Jurkat, Clone E6-1 (cell line): ENCODE measurements around the gene CDC25B.
A peak's percentile ranks its signal among the peaks of the same experiment; 100 is the strongest.
"Not testable (repeated sequence)": the region's sequence is repeated elsewhere in the genome, so short reads cannot be mapped to it uniquely, and the experiment has no call there.

Experiments used
- DNase-seq: peaks from one replicate; pipeline ENCODE4 v3.0.0-alpha.2; 2011; ENCODE audit warnings: low read depth, low spot score
- H3K4me3 ChIP-seq: 2 replicates; pipeline ENCODE4 v1.5.1; 2011; ENCODE audit warnings: mild to moderate bottlenecking, low read length, control low read depth, moderate library complexity

The CDC25B gene

DNA sequence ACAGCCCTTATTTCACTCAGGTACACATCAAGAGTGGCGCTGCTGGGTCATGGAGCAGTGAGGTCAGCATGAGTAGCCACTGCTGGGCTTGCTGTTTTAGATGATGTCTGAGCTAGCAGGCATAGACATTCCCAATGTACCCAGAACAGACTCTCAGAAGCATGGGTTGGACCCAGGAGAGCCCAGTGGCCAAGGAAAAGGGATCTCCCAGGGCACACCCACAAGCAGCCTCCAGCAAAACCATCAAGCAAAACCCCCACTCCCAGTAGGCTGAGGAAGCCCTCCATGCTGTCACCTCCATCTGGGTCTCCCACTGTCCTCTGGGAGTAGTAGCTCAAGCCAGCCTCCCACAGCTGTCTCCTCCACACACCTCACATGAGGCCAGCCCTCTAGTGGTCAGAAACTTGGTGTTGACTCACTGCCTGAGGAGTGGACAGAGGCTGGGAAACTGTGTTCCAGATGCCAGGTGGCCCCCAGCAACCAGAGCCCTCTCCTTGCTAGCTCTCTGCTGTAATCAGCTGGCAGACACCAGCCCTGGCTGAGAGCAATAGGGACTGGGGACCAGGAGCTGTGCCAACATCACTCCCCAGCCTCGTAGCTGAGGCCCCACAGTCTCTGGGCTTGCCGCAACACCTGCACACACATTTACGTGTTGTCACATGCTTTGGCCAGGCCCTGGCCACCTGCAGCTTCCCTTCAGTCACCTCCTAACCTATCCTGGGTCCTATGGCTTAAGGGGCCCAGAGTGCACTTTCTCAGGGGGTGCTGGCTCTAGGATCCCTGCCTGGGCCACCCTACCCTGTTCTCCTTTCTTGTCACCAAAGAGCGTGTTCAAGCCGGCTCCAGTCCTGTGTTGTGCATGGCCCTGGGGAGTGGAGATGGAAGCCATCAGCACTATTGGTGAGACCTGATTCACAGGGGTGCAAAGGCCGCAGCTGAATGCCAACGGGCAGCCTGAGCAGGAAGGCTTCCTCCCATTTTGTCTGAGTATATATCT lies 22.3 kb downstream of the CDC25B start:
- H3K4me3 ChIP-seq: no peak overlapping the region
- DNase-seq: peak; percentile 49

DNA sequence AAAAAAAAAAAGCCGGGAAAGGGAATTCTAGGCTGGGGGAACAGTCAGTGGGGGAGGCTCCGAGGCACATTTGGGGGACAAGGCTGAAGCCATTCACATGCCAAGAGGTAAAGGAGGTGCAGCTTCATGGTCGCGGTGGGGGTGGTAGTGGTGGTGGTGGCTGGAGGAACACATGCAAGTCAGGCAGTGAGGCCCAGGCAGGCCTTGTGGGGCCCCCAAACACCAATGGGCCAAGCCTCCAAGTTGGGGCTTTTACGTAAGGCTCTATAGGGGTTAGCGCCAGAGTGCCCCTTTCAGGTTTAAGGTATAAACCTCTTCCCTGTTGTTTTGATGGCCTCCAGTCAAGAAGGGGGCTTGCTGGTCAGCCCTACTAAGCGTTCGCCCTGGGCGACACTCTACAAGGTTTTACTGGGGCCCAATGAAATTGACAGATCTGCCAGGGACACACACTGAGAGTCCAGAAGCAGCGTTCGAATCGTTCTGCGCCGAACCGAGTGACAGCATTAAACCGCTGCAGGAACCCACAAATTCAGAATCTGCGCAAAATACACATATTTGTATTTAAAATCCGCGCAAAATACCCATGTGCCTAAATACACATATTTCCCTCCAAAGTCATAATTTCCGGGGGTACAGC lies 23.4 kb downstream of the CDC25B start:
- DNase-seq: no peak
- peak overlapping the region; percentile 83 for H3K4me3 ChIP-seq

DNA sequence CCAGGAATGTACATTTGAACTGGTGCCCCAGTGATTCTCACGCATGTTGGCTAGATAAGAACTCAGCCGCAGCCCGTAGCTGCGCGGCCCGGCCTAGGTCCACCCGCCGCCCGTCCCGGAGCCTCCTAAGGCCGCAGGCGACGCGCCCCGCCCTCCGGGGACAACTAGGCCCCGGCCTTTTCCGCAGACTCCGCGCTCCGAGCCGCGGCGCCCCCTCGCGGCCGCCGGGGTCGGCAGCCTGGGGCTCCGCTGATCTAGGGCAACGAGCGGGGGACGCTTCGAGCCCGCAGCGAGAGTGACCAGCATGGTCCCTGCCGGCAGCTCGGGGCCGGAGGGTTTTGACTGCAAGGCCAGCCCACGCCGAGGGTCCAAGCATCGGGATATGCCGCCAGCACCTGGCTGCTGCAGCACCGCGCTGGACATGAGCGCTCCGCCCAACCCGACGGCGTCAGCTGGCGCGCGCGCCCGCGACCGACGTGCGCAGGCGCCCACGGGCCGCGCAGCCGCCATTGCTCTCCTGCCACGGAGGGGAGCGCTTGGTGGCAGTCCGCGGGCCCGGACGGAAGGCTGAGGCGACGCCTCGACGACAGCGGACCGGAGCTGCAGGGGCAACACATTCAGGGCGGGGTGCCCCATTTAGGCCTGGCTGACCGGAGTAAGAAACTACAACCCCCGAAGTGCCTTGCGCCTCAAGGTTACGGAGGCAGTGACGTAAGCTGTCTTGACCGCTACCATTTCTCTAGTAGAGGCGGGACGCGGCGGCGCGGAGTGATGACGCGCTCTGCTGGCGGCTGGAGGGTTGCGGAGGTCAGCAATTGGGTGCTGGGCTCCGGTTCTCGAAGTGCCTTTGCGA lies 24.2 kb downstream of the CDC25B start, which contains the start of gene AP5S1:
AP5S1 (plus strand) TSS at position 500 of the 853 bp plus-strand sequence. CDS start 1,571 bp downstream, outside the sequence.
- H3K4me3 ChIP-seq: peak within 1 kb of the TSS; percentile 83
- DNase-seq: peak; percentile 90

DNA sequence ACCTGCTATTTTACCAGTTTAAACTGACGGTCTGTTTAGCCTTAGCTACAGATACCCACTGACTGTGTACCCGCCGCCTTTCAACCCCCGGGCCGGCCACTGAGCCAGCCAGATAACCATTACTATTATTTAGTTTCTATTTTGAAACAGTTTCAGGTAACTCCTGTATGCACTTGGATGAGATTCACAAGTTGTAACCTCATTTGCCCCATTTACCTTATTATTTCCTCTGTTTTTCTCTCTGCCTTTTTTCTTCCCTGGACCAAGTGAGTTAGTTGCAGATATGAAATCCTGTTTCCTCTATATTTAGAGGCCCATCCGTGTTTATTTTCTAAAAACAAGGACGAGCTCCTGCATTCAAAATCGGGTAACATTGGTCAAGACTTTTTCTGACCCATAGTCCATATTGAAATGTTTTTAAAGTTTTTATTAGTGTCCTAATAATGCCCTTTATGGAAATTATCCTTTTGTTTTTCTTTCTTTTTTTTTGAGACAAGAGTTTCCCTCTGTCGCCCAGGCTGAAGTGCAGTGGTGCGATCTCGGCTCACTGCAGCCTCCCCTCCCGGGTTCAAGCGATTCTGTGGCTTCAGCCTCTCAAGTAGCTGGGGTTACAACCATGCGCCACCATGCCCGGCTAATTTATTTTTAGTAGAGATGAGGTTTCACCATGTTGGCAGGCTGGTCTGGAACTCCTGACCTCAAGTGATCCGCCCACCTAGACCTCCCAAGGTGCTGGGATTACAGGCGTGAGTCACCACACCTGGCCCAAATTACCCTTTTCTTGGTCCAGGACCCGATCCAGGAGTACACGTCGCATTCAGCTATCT lies 25.0 kb downstream of the CDC25B start:
- H3K4me3 ChIP-seq: peak overlapping the region; percentile 83
- DNase-seq: no peak

GRCh38 chr20:3821996-3822395 lies 25.9 kb downstream of the CDC25B start:
- H3K4me3 ChIP-seq: no peak overlapping the region
- DNase-seq: no peak

GRCh38 chr20:3823881-3824280 lies 27.8 kb downstream of the CDC25B start:
- no peak for DNase-seq
- H3K4me3 ChIP-seq: no peak overlapping the region

DNA sequence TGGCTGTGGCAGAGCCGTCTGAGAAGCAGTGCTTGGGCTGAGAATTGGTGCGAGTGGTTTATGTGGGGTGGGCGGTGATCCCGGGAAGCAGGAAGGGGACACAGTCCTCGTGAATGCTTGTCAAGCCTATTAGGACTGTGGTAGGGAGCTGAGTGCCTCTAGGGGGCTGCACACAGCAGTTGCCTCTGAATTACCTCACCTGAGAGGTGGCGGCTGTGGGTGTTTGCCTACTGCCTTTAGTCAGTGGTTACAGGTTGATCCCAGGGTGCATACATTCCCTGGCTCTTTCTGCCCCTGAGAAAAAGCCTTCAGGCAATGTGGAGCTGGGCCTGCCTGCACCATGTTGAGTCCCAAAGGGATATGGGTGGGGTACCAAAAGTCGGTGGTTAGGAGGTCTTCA lies 29.4 kb downstream of the CDC25B start:
- DNase-seq: no peak
- H3K4me3 ChIP-seq: no peak overlapping the region

- DNase-seq: no peak
- no peak overlapping the region for H3K4me3 ChIP-seq
These were observed 30.3 kb downstream of the CDC25B start for GRCh38 chr20:3826420-3826819.

DNA sequence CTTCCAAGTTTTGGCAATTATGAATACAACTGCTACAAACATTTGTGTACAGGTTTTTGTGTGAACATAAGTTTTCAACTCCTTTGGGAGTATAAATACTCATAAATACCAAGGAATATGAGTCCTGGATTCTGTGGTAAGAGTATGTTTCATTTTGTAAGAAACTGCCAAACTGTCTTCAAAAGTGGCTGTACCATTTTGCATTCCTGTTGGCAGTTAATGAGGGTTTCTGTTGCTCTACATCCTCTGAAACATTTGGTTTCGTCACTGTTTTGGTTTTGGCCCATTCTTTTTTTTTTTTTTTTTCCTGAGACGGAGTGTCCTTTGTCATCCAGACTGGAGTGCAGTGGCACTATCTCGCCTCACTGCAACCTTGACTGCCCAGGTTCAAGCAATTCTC lies 32.7 kb downstream of the CDC25B start:
- DNase-seq: no peak
- no peak overlapping the region for H3K4me3 ChIP-seq

- not testable (repeated sequence) for H3K4me3 ChIP-seq, DNase-seq
These were observed 33.8 kb downstream of the CDC25B start for GRCh38 chr20:3829891-3830290.

- no peak overlapping the region for H3K4me3 ChIP-seq
- no peak for DNase-seq
These were observed 40.0 kb downstream of the CDC25B start for GRCh38 chr20:3836132-3836531.

DNA sequence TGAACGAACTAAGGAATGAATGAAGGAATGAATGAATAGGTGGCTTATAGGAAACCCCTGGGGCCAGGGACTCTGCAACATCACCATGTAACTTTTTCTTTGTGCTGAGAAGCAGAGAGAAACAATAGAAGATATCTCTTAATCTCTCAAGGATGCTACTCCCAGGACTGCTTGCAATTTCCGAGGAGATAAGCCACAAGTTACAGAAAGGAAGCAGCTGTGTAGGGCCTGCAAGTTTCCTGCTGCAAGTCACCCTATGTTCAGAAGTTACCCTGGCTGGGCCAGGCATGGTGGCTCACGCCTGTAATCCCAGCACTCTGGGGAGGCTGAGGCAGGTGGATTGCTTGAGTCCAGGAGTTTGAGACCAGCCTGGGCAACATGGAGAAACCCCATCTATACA lies 43.2 kb downstream of the CDC25B start:
- H3K4me3 ChIP-seq: no peak overlapping the region
- peak; percentile 89 for DNase-seq

DNA sequence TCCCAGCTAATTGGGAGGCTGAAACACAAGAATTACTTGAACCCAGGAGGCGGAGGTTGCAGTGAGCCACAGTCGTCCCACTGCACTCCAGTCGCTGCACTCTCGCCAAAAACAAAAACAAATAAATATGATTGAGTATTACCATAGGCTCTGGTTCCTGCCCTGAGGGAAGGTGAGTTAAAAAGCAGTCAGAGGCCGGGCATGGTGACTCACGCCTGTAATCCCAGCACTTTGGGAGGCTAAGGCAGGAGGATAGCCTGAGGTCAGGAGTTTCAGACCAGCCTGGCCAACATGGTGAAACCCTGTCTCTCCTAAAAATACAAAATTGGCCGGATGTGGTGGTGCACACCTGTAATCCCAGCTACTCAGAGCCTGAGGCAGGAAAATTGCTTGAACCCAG lies 44.1 kb downstream of the CDC25B start:
- not testable (repeated sequence) for H3K4me3 ChIP-seq, DNase-seq

DNA sequence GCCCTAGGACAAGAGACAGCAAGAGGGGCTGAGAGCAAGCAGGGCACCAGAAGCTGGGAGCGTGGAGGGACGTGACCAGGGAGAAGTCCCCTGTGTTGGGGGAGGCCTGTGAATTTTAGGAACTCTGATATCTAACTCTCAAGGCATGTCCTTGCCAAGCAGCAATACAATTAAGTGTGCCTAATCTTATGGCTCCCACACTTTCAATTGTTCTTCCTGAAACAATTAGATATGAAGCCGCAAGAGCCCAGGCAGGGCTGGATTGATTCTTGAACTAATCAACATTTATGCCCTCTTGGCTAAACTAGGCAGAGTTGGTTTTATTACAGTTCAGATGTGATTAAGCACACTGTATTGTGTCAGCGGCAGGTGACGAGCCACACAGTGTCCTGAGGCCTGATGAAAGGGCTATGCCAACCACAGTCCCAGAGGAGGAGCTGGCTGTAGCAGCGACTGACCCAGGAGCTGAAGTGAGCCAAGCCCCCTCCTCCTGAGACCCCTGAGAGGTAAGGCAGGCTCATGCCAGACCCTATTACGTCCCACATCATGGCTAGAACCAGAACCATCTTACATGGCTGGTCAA lies 46.3 kb downstream of the CDC25B start:
- no peak overlapping the region for H3K4me3 ChIP-seq
- DNase-seq: no peak

DNA sequence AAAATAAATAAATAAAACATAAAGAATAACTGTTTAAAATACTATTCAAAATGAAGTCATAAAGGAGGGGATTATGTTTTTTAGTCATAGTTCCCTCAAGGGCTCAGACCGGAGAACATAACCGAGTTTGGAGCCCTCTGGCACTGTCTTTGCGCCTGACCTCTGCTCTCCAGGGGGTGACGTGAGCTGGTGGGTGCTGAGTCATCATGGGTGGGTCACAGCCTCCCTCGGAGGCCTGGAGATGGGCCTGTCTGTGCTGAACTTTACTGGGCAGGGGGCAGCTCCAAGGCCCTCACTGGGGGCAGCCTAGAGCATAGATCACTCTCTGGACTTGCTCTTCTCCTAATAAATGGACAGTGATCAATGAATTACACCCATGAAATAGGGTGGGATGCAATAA lies 47.4 kb downstream of the CDC25B start:
- DNase-seq: no peak
- no peak overlapping the region for H3K4me3 ChIP-seq

DNA sequence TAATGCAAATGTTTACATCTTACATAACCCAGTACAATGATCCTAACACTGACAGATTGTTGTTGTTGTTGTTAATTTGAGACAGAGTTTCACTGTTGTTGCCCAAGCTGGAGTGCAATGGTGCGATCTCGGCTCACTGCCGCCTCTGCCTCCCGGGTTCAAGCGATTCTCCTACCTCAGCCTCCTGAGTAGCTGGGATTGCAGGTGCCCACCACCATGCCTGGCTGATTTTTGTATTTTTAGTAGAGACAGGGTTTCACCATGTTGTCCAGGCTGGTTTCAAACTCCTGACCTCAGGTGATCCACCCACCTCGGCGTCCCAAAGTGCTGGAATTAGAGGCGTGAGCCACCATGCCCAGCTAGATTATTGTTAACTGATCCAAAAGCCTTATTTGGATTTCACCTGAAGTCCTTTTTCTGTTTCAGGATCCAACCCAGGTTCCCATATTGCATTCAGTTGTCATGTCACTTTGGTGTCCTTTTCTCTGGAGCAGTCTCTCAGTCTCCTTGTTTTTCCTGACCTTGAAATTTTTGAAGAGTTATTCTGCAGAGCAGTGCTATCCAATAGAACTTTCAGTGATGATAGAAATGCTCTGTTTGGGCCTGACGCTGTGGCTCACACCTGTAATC lies 48.0 kb downstream of the CDC25B start:
- not testable (repeated sequence) for H3K4me3 ChIP-seq, DNase-seq

- no peak for DNase-seq
- H3K4me3 ChIP-seq: peak overlapping the region; percentile 89
These were observed 50.2 kb downstream of the CDC25B start for GRCh38 chr20:3846378-3846739.
